ENCODE data around the gene BTBD8.

Gene BTBD8

GRCh38 chr1:92080128-92080985, at the start of gene BTBD8:
TSS of gene BTBD8 (plus strand) at chr1:92080345. CDS start at chr1:92080572, 227 bp downstream.
- no peak for TF ChIP-seq CTCF (conservative IDR thresholded peaks at IDR 0.05; ENCODE audit: low read depth, low read length)
- peak; percentile 20 for DNase-seq (ENCODE audit: low read depth)
- peak within 1 kb of the TSS; percentile 87 for H3K4me3 ChIP-seq (ENCODE audit: low read length)

GRCh38 chr1:92030656-92031107, 49.5 kb upstream of the BTBD8 start:
- DNase-seq (ENCODE audit: low read depth) = peak; percentile 61

GRCh38 chr1:92031281-92032110, 48.6 kb upstream of the BTBD8 start:
- TF ChIP-seq CTCF (conservative IDR thresholded peaks at IDR 0.05; ENCODE audit: low read depth, low read length) = no peak
- no peak for DNase-seq (ENCODE audit: low read depth)
- H3K4me3 ChIP-seq (ENCODE audit: low read length) = no peak overlapping the region

More at GRCh38 chr1:92030656-92031107, 49.5 kb upstream of the BTBD8 start:
- peak overlapping the region; percentile 58 for H3K4me3 ChIP-seq (ENCODE audit: low read length)
- TF ChIP-seq CTCF (conservative IDR thresholded peaks at IDR 0.05; ENCODE audit: low read depth, low read length) = no peak

GRCh38 chr1:92037400-92037799, 42.7 kb upstream of the BTBD8 start:
- TF ChIP-seq CTCF (conservative IDR thresholded peaks at IDR 0.05; ENCODE audit: low read depth, low read length) = no peak
- DNase-seq (ENCODE audit: low read depth) = no peak
- no peak overlapping the region for H3K4me3 ChIP-seq (ENCODE audit: low read length)

- no peak for DNase-seq (ENCODE audit: low read depth)
- TF ChIP-seq CTCF (conservative IDR thresholded peaks at IDR 0.05; ENCODE audit: low read depth, low read length) = no peak
- no peak overlapping the region for H3K4me3 ChIP-seq (ENCODE audit: low read length)
Observed at GRCh38 chr1:92038695-92039346, 41.3 kb upstream of the BTBD8 start.

GRCh38 chr1:92040971-92041370, 39.2 kb upstream of the BTBD8 start:
- TF ChIP-seq CTCF (conservative IDR thresholded peaks at IDR 0.05; ENCODE audit: low read depth, low read length) = no peak
- H3K4me3 ChIP-seq (ENCODE audit: low read length) = no peak overlapping the region
- DNase-seq (ENCODE audit: low read depth) = no peak
